Body of pancreas (tissue), 4 donors: ENCODE measurements around the gene KCTD2. TPM values are rescaled to one million over a fixed set of nuclear protein-coding genes. Genes with fewer than 3 reads are reported as not detected.
A peak's percentile ranks its signal among the peaks of the same experiment; 100 is the strongest.

Experiments used
- ATAC-seq: fragments of 150-250 bp; one replicate; pipeline ENCODE4 v1.9.1; 2016
- DNase-seq, 4 donors: peaks; one replicate each; pipeline ENCODE4 v3.0.0-alpha.2; 2019
- H3K27ac ChIP-seq, 4 donors: fragments of 200-600 bp; sonication (generic); 1 replicate in 3 of 4; 2 replicates in 1 of 4; pipeline versions ENCODE4 v1.5.1 to v1.6.1; 2016 to 2019; ENCODE audit warnings: mild to moderate bottlenecking in 1 of 4, mixed read lengths in 1 of 4, moderate library complexity in 1 of 4
- H3K27me3 ChIP-seq, 2 donors: fragments of 200-600 bp; sonication (generic); one replicate each; pipeline ENCODE4 v1.6.0; 2016; ENCODE audit warnings: mild to moderate bottlenecking in 1 of 2
- H3K36me3 ChIP-seq, 2 donors: fragments of 200-600 bp; sonication (generic); replicated peaks in 1 of 2; 2 replicates each; pipeline ENCODE4 v1.5.1; 2016; ENCODE audit warnings: low read depth in 2 of 2; ENCODE audit not compliant: insufficient read depth in 1 of 2
- H3K4me1 ChIP-seq: fragments of 200-600 bp; sonication (generic); one replicate; pipeline ENCODE4 v1.6.0; 2016
- H3K4me3 ChIP-seq, 2 donors: fragments of 200-600 bp; sonication (generic); 1 replicate in 1 of 2; 2 replicates in 1 of 2; pipeline ENCODE4 v1.5.1; 2016 to 2019
- H3K9me3 ChIP-seq, 3 donors: fragments of 200-600 bp; sonication (generic); 1 replicate in 2 of 3; 2 replicates in 1 of 3; pipeline ENCODE4 v1.5.1; 2016
- CTCF ChIP-seq, 7 experiments: fragments of 450-650 bp in 4 of 7; fragments of 200-600 bp in 3 of 7; sonication (generic) in 3 of 7; IDR thresholded peaks; one replicate each; pipeline ENCODE4 v1.5.1; 2016 to 2019; ENCODE audit warnings: antibody characterized with exemption in 7 of 7
- POLR2A ChIP-seq, 3 donors: fragments of 450-650 bp; IDR thresholded peaks; one replicate each; pipeline ENCODE4 v1.6.1; 2016; ENCODE audit warnings: antibody characterized with exemption in 3 of 3, mild to moderate bottlenecking in 2 of 3
- WGBS, 2 donors: methylation state at CpG; one replicate each; pipeline ENCODE4 v1.1.5; 2017; 5-methylcytosine and 5-hydroxymethylcytosine counted together
- intact Hi-C: fragments of 100-400 bp; cut with DNase I; formaldehyde crosslinking; loops from one replicate; pipeline ENCODE4 v1.15.1; 2023
- total RNA-seq, 2 donors: library from RNA; depleted of rRNA; stranded (reverse); fragments of >200 nt; gene quantifications; one replicate each; pipeline ENCODE4 v1.1.0, GENCODE V29; 2016

Gene KCTD2
- total RNA-seq, 2 donors from 2014 or later, result 11.2 to 12.7 TPM

GRCh38 chr17:75086496-75087181, 39.6 kb downstream of the KCTD2 start:
- ATAC-seq (no peak), DNase-seq (no peak)
- no peak for TF ChIP-seq POLR2A (IDR thresholded peaks at IDR 0.05)
- no peak for TF ChIP-seq CTCF (IDR thresholded peaks at IDR 0.05)
- Histone ChIP-seq H3K27me3 (no peaks in the 10 kb centered on the region), H3K4me1 (peaks cover 39% of the 10 kb centered on the region), H3K36me3 (no peaks in the 10 kb centered on the region), H3K4me3 (no peak overlapping the region), H3K9me3 (no peaks in the 10 kb centered on the region), H3K27ac (peak overlapping the region in 2 of 4 donors; percentile 84 to 88)
- intact Hi-C loops, result no loop called here
- 69 to 78% methylated on average over 15 of the region's 15 CpGs for WGBS, 2 donors

- Histone ChIP-seq H3K27ac (peak overlapping the region; percentile 64 to 88 (median 84)), H3K9me3 (no peaks in the 10 kb centered on the region), H3K36me3 (no peaks in the 10 kb centered on the region), H3K27me3 (no peaks in the 10 kb centered on the region), H3K4me3 (no peak overlapping the region), H3K4me1 (peaks cover 43% of the 10 kb centered on the region)
- WGBS, 2 donors, result 70 to 91% methylated on average over 7 to 12 of the region's 12 CpGs
- no peak for TF ChIP-seq POLR2A (IDR thresholded peaks at IDR 0.05)
- TF ChIP-seq CTCF (IDR thresholded peaks at IDR 0.05), result no peak
- ATAC-seq, result no peak
- intact Hi-C loops, result no loop called here
- no peak for DNase-seq
These were observed 40.1 kb downstream of the KCTD2 start for GRCh38 chr17:75087182-75087557.

GRCh38 chr17:75087558-75088453, 40.8 kb downstream of the KCTD2 start, which contains the start of gene SLC16A5:
TSS of gene SLC16A5 (plus strand) at chr17:75087954. CDS start at chr17:75093637, 5,683 bp downstream.
- H3K36me3 ChIP-seq, result no peaks in the 10 kb centered on the region
- no peaks in the 10 kb centered on the region for H3K27me3 ChIP-seq
- no peak within 1 kb of the TSS for H3K4me3 ChIP-seq
- peaks cover 44% of the 10 kb centered on the region for H3K4me1 ChIP-seq
- TF ChIP-seq POLR2A (IDR thresholded peaks at IDR 0.05) (peak; percentile 46 to 58 (median 54)), CTCF (IDR thresholded peaks at IDR 0.05) (no peak)
- intact Hi-C loops, result no loop called here
- H3K27ac ChIP-seq, result peak within 1 kb of the TSS; percentile 64 to 88 (median 84)
- 23 to 47% methylated on average over 13 to 46 of the region's 69 CpGs for WGBS, 2 donors
- DNase-seq, result peak; percentile 65 to 83 (median 75)
- no peaks in the 10 kb centered on the region for H3K9me3 ChIP-seq
- peak; percentile 83 for ATAC-seq

GRCh38 chr17:75088465-75089417, 41.7 kb downstream of the KCTD2 start:
- no peak for ATAC-seq
- TF ChIP-seq CTCF (IDR thresholded peaks at IDR 0.05) (no peak), POLR2A (IDR thresholded peaks at IDR 0.05) (peak in 1 of 3 donors; percentile 9)
- WGBS, 2 donors, result 74 to 94% methylated on average over 2 to 11 of the region's 11 CpGs
- Histone ChIP-seq H3K4me3 (no peak overlapping the region), H3K27me3 (no peaks in the 10 kb centered on the region), H3K4me1 (peaks cover 53% of the 10 kb centered on the region), H3K27ac (peak overlapping the region; percentile 64 to 88 (median 84)), H3K36me3 (no peaks in the 10 kb centered on the region), H3K9me3 (no peaks in the 10 kb centered on the region)
- intact Hi-C loops, result no loop called here
- no peak for DNase-seq
